Measurements from ENCODE around the gene TRHDE. TPM values are rescaled to one million over a fixed set of nuclear protein-coding genes. Genes with fewer than 3 reads are reported as not detected.

The TRHDE gene
- total RNA-seq, 1 experiment from 2014 or later: 5.5 TPM

GRCh38 chr12:72261885-72262284, 10.3 kb upstream of the TRHDE start:
- ChIA-PET POLR2A (no interaction called here), CTCF (interaction anchor here (0.8 to 0.9 kb wide), 3 partner anchors 10 to 245 kb away, joined by 3 read pairs; no protein-coding TSS in a partner anchor)
- H3K27ac Mint-ChIP-seq: no peak overlapping the region
- no peaks in the 10 kb centered on the region for H3K4me1 Mint-ChIP-seq
- TF ChIP-seq FOXP4 (CRISPR knock-in tag; IDR thresholded peaks at IDR 0.05): no peak
- TF ChIP-seq JUN (CRISPR knock-in tag; IDR thresholded peaks at IDR 0.05): no peak
- TF ChIP-seq ARID4B (CRISPR knock-in tag; IDR thresholded peaks at IDR 0.05; ENCODE audit: borderline replicate concordance): no peak
- TF ChIP-seq ETV6 (CRISPR knock-in tag; IDR thresholded peaks at IDR 0.05): no peak
- no peak overlapping the region for H3K4me3 Mint-ChIP-seq
- no peak for ATAC-seq
- no peak for DNase-seq (ENCODE audit: low spot score)
- no peaks in the 10 kb centered on the region for H3K36me3 Mint-ChIP-seq
- no peaks in the 10 kb centered on the region for H3K9me3 Mint-ChIP-seq
- H3K27me3 Mint-ChIP-seq (ENCODE audit: low read depth): no peaks in the 10 kb centered on the region

- CTCF ChIA-PET: interaction anchor here (0.5 to 1.6 kb wide), 19 partner anchors 9 to 248 kb away, joined by 3 to 9 read pairs (median 4); no protein-coding TSS in a partner anchor
- no peak for DNase-seq (ENCODE audit: low spot score)
Observed at GRCh38 chr12:72264548-72265175, 7.5 kb upstream of the TRHDE start.

GRCh38 chr12:72267974-72268373, 4.2 kb upstream of the TRHDE start:
- ChIA-PET CTCF (interaction anchor here (1.1 to 1.4 kb wide), 4 partner anchors 63 to 251 kb away, joined by 3 read pairs; no protein-coding TSS in a partner anchor), POLR2A (no interaction called here)
- Mint-ChIP-seq H3K4me1 (peaks cover 27% of the 10 kb centered on the region), H3K4me3 (no peak overlapping the region), H3K27ac (no peak overlapping the region), H3K9me3 (no peaks in the 10 kb centered on the region), H3K36me3 (no peaks in the 10 kb centered on the region), H3K27me3 (ENCODE audit: low read depth) (peaks cover 30% of the 10 kb centered on the region)
- ATAC-seq: no peak
- DNase-seq (ENCODE audit: low spot score): no peak
- TF ChIP-seq ETV6 (CRISPR knock-in tag; IDR thresholded peaks at IDR 0.05): no peak

More at GRCh38 chr12:72264548-72265175, 7.5 kb upstream of the TRHDE start:
- Mint-ChIP-seq H3K4me1 (peaks cover 10% of the 10 kb centered on the region), H3K9me3 (no peaks in the 10 kb centered on the region), H3K27ac (no peak overlapping the region), H3K27me3 (ENCODE audit: low read depth) (no peaks in the 10 kb centered on the region), H3K4me3 (no peak overlapping the region), H3K36me3 (no peaks in the 10 kb centered on the region)
- no peak for TF ChIP-seq FOXP4 (CRISPR knock-in tag; IDR thresholded peaks at IDR 0.05)
- no peak for TF ChIP-seq ZNF416 (CRISPR knock-in tag; IDR thresholded peaks at IDR 0.05)
- no peak for TF ChIP-seq NFYB (CRISPR knock-in tag; conservative IDR thresholded peaks at IDR 0.05; ENCODE audit: low read depth)
- no peak for ATAC-seq
- POLR2A ChIA-PET: no interaction called here

- H3K36me3 Mint-ChIP-seq: no peaks in the 10 kb centered on the region
- H3K27ac Mint-ChIP-seq: no peak overlapping the region
- CTCF ChIA-PET: interaction anchor here (1.1 to 1.4 kb wide), 4 partner anchors 62 to 252 kb away, joined by 3 read pairs; no protein-coding TSS in a partner anchor
- H3K4me1 Mint-ChIP-seq: peaks cover 27% of the 10 kb centered on the region
- POLR2A ChIA-PET: no interaction called here
- no peaks in the 10 kb centered on the region for H3K9me3 Mint-ChIP-seq
- H3K27me3 Mint-ChIP-seq (ENCODE audit: low read depth): peaks cover 35% of the 10 kb centered on the region
- DNase-seq (ENCODE audit: low spot score): no peak
- no peak for ATAC-seq
- no peak overlapping the region for H3K4me3 Mint-ChIP-seq
- no peak for TF ChIP-seq NFYB (CRISPR knock-in tag; conservative IDR thresholded peaks at IDR 0.05; ENCODE audit: low read depth)
- no peak for TF ChIP-seq ATF6 (CRISPR knock-in tag; IDR thresholded peaks at IDR 0.05)
- no peak for TF ChIP-seq AR (CRISPR knock-in tag; IDR thresholded peaks at IDR 0.05)
- no peak for TF ChIP-seq NFATC4 (CRISPR knock-in tag; IDR thresholded peaks at IDR 0.05)
- no peak for TF ChIP-seq TEAD1 (CRISPR knock-in tag; IDR thresholded peaks at IDR 0.05)
- no peak for TF ChIP-seq ZMAT4 (CRISPR knock-in tag; IDR thresholded peaks at IDR 0.05)
- no peak for TF ChIP-seq TCF7 (CRISPR knock-in tag; IDR thresholded peaks at IDR 0.05; ENCODE audit: low read depth)
- TF ChIP-seq ESRRA (CRISPR knock-in tag; IDR thresholded peaks at IDR 0.05; ENCODE audit: borderline replicate concordance): no peak
Observed at GRCh38 chr12:72268386-72268785, 3.8 kb upstream of the TRHDE start.
